Activated T-cell treated with anti-CD3 and anti-CD28 coated beads, Interleukin-2, amount 50 U/mL, for 72 hours (primary cell): ENCODE results near the gene PTPRZ1. TPM values are rescaled to one million over a fixed set of nuclear protein-coding genes. Genes with fewer than 3 reads are reported as not detected.

Experiments
- ATAC-seq, 2 donors: fragments of 150-1000 bp; cut with Tn5 transposase; replicated peaks in 1 of 2; 2 replicates each; pipeline ENCODE4 v1.10.0; 2021; ENCODE audit warnings: moderate library complexity in 2 of 2, mild to moderate bottlenecking in 1 of 2
- DNase-seq, 2 donors: peaks; one replicate each; pipeline ENCODE4 v3.0.0; 2021 to 2022; ENCODE audit warnings: mixed read lengths in 1 of 2
- H3K27ac Mint-ChIP-seq: one replicate; pipeline ENCODE4 v1.8.0; 2022; ENCODE audit warnings: mild to moderate bottlenecking, moderate library complexity, mixed read lengths
- H3K27me3 Mint-ChIP-seq: one replicate; pipeline ENCODE4 v1.8.0; 2022; ENCODE audit warnings: low read depth, mixed read lengths
- H3K36me3 Mint-ChIP-seq, 2 donors: one replicate each; pipeline ENCODE4 v1.8.0; 2022; ENCODE audit warnings: mixed read lengths in 2 of 2, mild to moderate bottlenecking in 1 of 2; ENCODE audit not compliant: insufficient read depth in 2 of 2
- H3K4me1 Mint-ChIP-seq: one replicate; pipeline ENCODE4 v1.8.0; 2022; ENCODE audit warnings: low read depth, mixed read lengths
- H3K4me3 Mint-ChIP-seq, 2 donors: one replicate each; pipeline ENCODE4 v1.8.0; 2022; ENCODE audit warnings: mild to moderate bottlenecking in 2 of 2, mixed read lengths in 2 of 2, moderate library complexity in 2 of 2
- H3K9me3 Mint-ChIP-seq, 2 donors: one replicate each; pipeline ENCODE4 v1.8.0; 2022; ENCODE audit warnings: mixed read lengths in 2 of 2
- total RNA-seq, 2 donors: library from RNA; stranded (reverse); gene quantifications; one replicate each; pipeline ENCODE4 v1.2.3, GENCODE V29; 2022

The PTPRZ1 gene
- total RNA-seq, 2 donors from 2014 or later: not detected

GRCh38 chr7:121909716-121910345 is 36.9 kb downstream of the PTPRZ1 start:
- Mint-ChIP-seq H3K27me3 (no peaks in the 10 kb centered on the region), H3K9me3 (no peaks in the 10 kb centered on the region), H3K27ac (no peak overlapping the region), H3K36me3 (no peaks in the 10 kb centered on the region), H3K4me1 (no peaks in the 10 kb centered on the region), H3K4me3 (no peak overlapping the region)
- ATAC-seq (no peak), DNase-seq (no peak)

GRCh38 chr7:121913947-121914675 is 41.1 kb downstream of the PTPRZ1 start:
- H3K9me3 Mint-ChIP-seq: no peaks in the 10 kb centered on the region
- no peaks in the 10 kb centered on the region for H3K27me3 Mint-ChIP-seq
- H3K4me3 Mint-ChIP-seq: no peak overlapping the region
- DNase-seq: no peak
- no peak overlapping the region for H3K27ac Mint-ChIP-seq
- no peak for ATAC-seq
- H3K36me3 Mint-ChIP-seq: no peaks in the 10 kb centered on the region
- no peaks in the 10 kb centered on the region for H3K4me1 Mint-ChIP-seq

- Mint-ChIP-seq H3K4me1 (no peaks in the 10 kb centered on the region), H3K27ac (no peak overlapping the region), H3K4me3 (no peak overlapping the region), H3K27me3 (no peaks in the 10 kb centered on the region), H3K9me3 (no peaks in the 10 kb centered on the region), H3K36me3 (no peaks in the 10 kb centered on the region)
- ATAC-seq (no peak), DNase-seq (no peak)
Observed at GRCh38 chr7:121914676-121915279, 41.8 kb downstream of the PTPRZ1 start.

GRCh38 chr7:121916211-121916610 is 43.2 kb downstream of the PTPRZ1 start:
- Mint-ChIP-seq H3K9me3 (no peaks in the 10 kb centered on the region), H3K27me3 (no peaks in the 10 kb centered on the region), H3K36me3 (no peaks in the 10 kb centered on the region), H3K4me1 (no peaks in the 10 kb centered on the region), H3K4me3 (no peak overlapping the region), H3K27ac (no peak overlapping the region)
- no peak for ATAC-seq
- DNase-seq: no peak

GRCh38 chr7:121919986-121920385 is 47.0 kb downstream of the PTPRZ1 start:
- H3K27me3 Mint-ChIP-seq: no peaks in the 10 kb centered on the region
- no peak for ATAC-seq
- H3K27ac Mint-ChIP-seq: no peak overlapping the region
- DNase-seq: no peak
- no peaks in the 10 kb centered on the region for H3K9me3 Mint-ChIP-seq
- H3K36me3 Mint-ChIP-seq: no peaks in the 10 kb centered on the region
- no peak overlapping the region for H3K4me3 Mint-ChIP-seq
- no peaks in the 10 kb centered on the region for H3K4me1 Mint-ChIP-seq

- H3K27me3 Mint-ChIP-seq: no peaks in the 10 kb centered on the region
- H3K27ac Mint-ChIP-seq: no peak overlapping the region
- no peaks in the 10 kb centered on the region for H3K4me1 Mint-ChIP-seq
- ATAC-seq (no peak), DNase-seq (no peak)
- H3K36me3 Mint-ChIP-seq: no peaks in the 10 kb centered on the region
- no peak overlapping the region for H3K4me3 Mint-ChIP-seq
- no peaks in the 10 kb centered on the region for H3K9me3 Mint-ChIP-seq
Observed at GRCh38 chr7:121924269-121925186, 51.6 kb downstream of the PTPRZ1 start.

GRCh38 chr7:121931149-121931902 is 58.4 kb downstream of the PTPRZ1 start:
- H3K4me1 Mint-ChIP-seq: no peaks in the 10 kb centered on the region
- no peaks in the 10 kb centered on the region for H3K36me3 Mint-ChIP-seq
- H3K27me3 Mint-ChIP-seq: no peaks in the 10 kb centered on the region
- DNase-seq: no peak
- no peak overlapping the region for H3K4me3 Mint-ChIP-seq
- no peak for ATAC-seq
- peaks cover 0 to 1% of the 10 kb centered on the region in 2 donors for H3K9me3 Mint-ChIP-seq
- H3K27ac Mint-ChIP-seq: no peak overlapping the region

GRCh38 chr7:121932768-121933167 is 59.8 kb downstream of the PTPRZ1 start:
- Mint-ChIP-seq H3K4me3 (no peak overlapping the region), H3K4me1 (no peaks in the 10 kb centered on the region), H3K9me3 (peaks cover 0 to 1% of the 10 kb centered on the region in 2 donors), H3K27me3 (no peaks in the 10 kb centered on the region), H3K27ac (no peak overlapping the region), H3K36me3 (no peaks in the 10 kb centered on the region)
- DNase-seq: no peak
- ATAC-seq: no peak

- H3K27ac Mint-ChIP-seq: no peak overlapping the region
Observed at GRCh38 chr7:121936951-121937623, 64.1 kb downstream of the PTPRZ1 start.

GRCh38 chr7:121938429-121938996 is 65.6 kb downstream of the PTPRZ1 start:
- Mint-ChIP-seq H3K4me3 (no peak overlapping the region), H3K4me1 (no peaks in the 10 kb centered on the region), H3K36me3 (no peaks in the 10 kb centered on the region), H3K9me3 (peaks cover 0 to 1% of the 10 kb centered on the region in 2 donors), H3K27me3 (no peaks in the 10 kb centered on the region), H3K27ac (no peak overlapping the region)
- ATAC-seq (no peak), DNase-seq (no peak)

More at GRCh38 chr7:121936951-121937623, 64.1 kb downstream of the PTPRZ1 start:
- Mint-ChIP-seq H3K4me1 (no peaks in the 10 kb centered on the region), H3K4me3 (no peak overlapping the region), H3K9me3 (peaks cover 0 to 1% of the 10 kb centered on the region in 2 donors), H3K27me3 (no peaks in the 10 kb centered on the region), H3K36me3 (no peaks in the 10 kb centered on the region)
- DNase-seq (no peak), ATAC-seq (no peak)

GRCh38 chr7:121940918-121941317 is 68.0 kb downstream of the PTPRZ1 start:
- Mint-ChIP-seq H3K27me3 (no peaks in the 10 kb centered on the region), H3K4me1 (no peaks in the 10 kb centered on the region), H3K4me3 (no peak overlapping the region), H3K9me3 (no peaks in the 10 kb centered on the region), H3K27ac (no peak overlapping the region), H3K36me3 (no peaks in the 10 kb centered on the region)
- ATAC-seq (no peak), DNase-seq (no peak)

GRCh38 chr7:121941830-121942229 is 68.9 kb downstream of the PTPRZ1 start:
- DNase-seq: no peak
- no peaks in the 10 kb centered on the region for H3K4me1 Mint-ChIP-seq
- no peak overlapping the region for H3K27ac Mint-ChIP-seq
- no peak for ATAC-seq
- no peaks in the 10 kb centered on the region for H3K36me3 Mint-ChIP-seq
- no peak overlapping the region for H3K4me3 Mint-ChIP-seq
- no peaks in the 10 kb centered on the region for H3K27me3 Mint-ChIP-seq
- H3K9me3 Mint-ChIP-seq: no peaks in the 10 kb centered on the region
